MCF 10A (cell line): ENCODE data around the gene PHLDB2. TPM values are rescaled to one million over a fixed set of nuclear protein-coding genes. Genes with fewer than 3 reads are reported as not detected.
A peak's percentile ranks its signal among the peaks of the same experiment; 100 is the strongest.

Experiments
- BruUV-seq: library from RNA; stranded (reverse); fragments of 400-500 nt; replicated peaks from 2 replicates; lab custom pipeline; 2021; lab: Mats Ljungman, UMichigan
- CTCF ChIA-PET: fragments of 300-600 bp; sonication (Branson Sonifier 250); formaldehyde crosslinking; extraction: SDS; loops from one replicate; lab custom pipeline; 2021; ENCODE audit warnings: antibody characterized with exemption, inconsistent platforms; lab: Yijun Ruan, JAX
- POLR2A ChIA-PET: fragments of 300-600, 350-650 bp; sonication (Branson Sonifier 250); formaldehyde crosslinking; extraction: SDS; loops from one replicate; lab custom pipeline; 2020; ENCODE audit warnings: antibody characterized with exemption, inconsistent platforms; lab: Yijun Ruan, JAX
- DNase-seq: peaks from one replicate; pipeline ENCODE4 v3.0.0-alpha.2; 2018; ENCODE audit not compliant: unreplicated experiment
- H3K27ac Mint-ChIP-seq: one replicate; pipeline ENCODE4 v1.8.0; 2022; ENCODE audit warnings: mild to moderate bottlenecking, low read depth, mixed read lengths; ENCODE audit not compliant: unreplicated experiment
- H3K27me3 Mint-ChIP-seq: one replicate; pipeline ENCODE4 v1.8.0; 2022; ENCODE audit warnings: mixed read lengths; ENCODE audit not compliant: insufficient read depth, unreplicated experiment
- H3K36me3 Mint-ChIP-seq: one replicate; pipeline ENCODE4 v1.8.0; 2022; ENCODE audit warnings: mild to moderate bottlenecking, moderate library complexity, mixed read lengths; ENCODE audit not compliant: insufficient read depth, unreplicated experiment
- H3K4me1 Mint-ChIP-seq: one replicate; pipeline ENCODE4 v1.8.0; 2022; ENCODE audit warnings: mixed read lengths; ENCODE audit not compliant: insufficient read depth, unreplicated experiment
- H3K4me3 Mint-ChIP-seq: one replicate; pipeline ENCODE4 v1.8.0; 2022; ENCODE audit warnings: mild to moderate bottlenecking, moderate library complexity, mixed read lengths; ENCODE audit not compliant: unreplicated experiment
- H3K9me3 Mint-ChIP-seq: one replicate; pipeline ENCODE4 v1.8.0; 2022; ENCODE audit warnings: mixed read lengths; ENCODE audit not compliant: unreplicated experiment
- CTCF ChIP-seq: fragments of 200-600 bp; IDR thresholded peaks from one replicate; pipeline ENCODE4 v1.8.0; 2022; ENCODE audit warnings: antibody characterized with exemption, mild to moderate bottlenecking; ENCODE audit not compliant: unreplicated experiment
- intact Hi-C: fragments of 100-400 bp; cut with micrococcal nuclease; formaldehyde crosslinking; loops from 2 replicates; pipeline ENCODE4 v1.14.1; 2022
- total RNA-seq: library from RNA; stranded (reverse); gene quantifications from 2 replicates; pipeline ENCODE4 v1.2.3, GENCODE V29; 2022

Gene PHLDB2
- total RNA-seq, 1 experiment from 2014 or later = 109 TPM

GRCh38 chr3:111867889-111868426, 8.9 kb downstream of the PHLDB2 start:
- H3K27me3 Mint-ChIP-seq = no peaks in the 10 kb centered on the region
- no TSS peak for BruUV-seq
- ChIA-PET CTCF (interaction anchor here (0.6 to 12.6 kb wide), 9 partner anchors 17 to 204 kb away, joined by 3 to 371 read pairs (median 3); no protein-coding TSS in a partner anchor), POLR2A (interaction anchor here (0.6 to 11.3 kb wide), 9 partner anchors 8 to 278 kb away, joined by 3 to 245 read pairs (median 3); partner anchors contain the start of gene PHLDB2)
- H3K4me3 Mint-ChIP-seq = no peak overlapping the region
- intact Hi-C loops = no loop called here
- no peak overlapping the region for H3K27ac Mint-ChIP-seq
- no peak for DNase-seq
- no peak for TF ChIP-seq CTCF
- H3K36me3 Mint-ChIP-seq = peaks cover 42% of the 10 kb centered on the region
- peaks cover 68% of the 10 kb centered on the region for H3K4me1 Mint-ChIP-seq
- H3K9me3 Mint-ChIP-seq = no peaks in the 10 kb centered on the region

GRCh38 chr3:111870620-111871019, 11.6 kb downstream of the PHLDB2 start:
- DNase-seq = no peak
- H3K27ac Mint-ChIP-seq = no peak overlapping the region
- H3K36me3 Mint-ChIP-seq = peaks cover 63% of the 10 kb centered on the region
- no peaks in the 10 kb centered on the region for H3K27me3 Mint-ChIP-seq
- peaks cover 56% of the 10 kb centered on the region for H3K4me1 Mint-ChIP-seq
- no peaks in the 10 kb centered on the region for H3K9me3 Mint-ChIP-seq
- TF ChIP-seq CTCF = no peak
- no TSS peak for BruUV-seq
- POLR2A ChIA-PET = interaction anchor here (0.6 to 1.4 kb wide), 4 partner anchors 10 to 55 kb away, joined by 3 to 8 read pairs (median 5); partner anchors contain the start of gene PHLDB2
- intact Hi-C loops = no loop called here
- no peak overlapping the region for H3K4me3 Mint-ChIP-seq
- CTCF ChIA-PET = interaction anchor here (0.6 to 1.0 kb wide), 3 partner anchors 13 to 110 kb away, joined by 3 read pairs; no protein-coding TSS in a partner anchor

GRCh38 chr3:111871809-111872623, 13.0 kb downstream of the PHLDB2 start:
- POLR2A ChIA-PET = interaction anchor here (1.2 to 1.5 kb wide), 2 partner anchors 12 to 27 kb away, joined by 3 to 5 read pairs; no protein-coding TSS in a partner anchor
- Mint-ChIP-seq H3K4me1 (peaks cover 47% of the 10 kb centered on the region), H3K9me3 (no peaks in the 10 kb centered on the region), H3K27ac (peak overlapping the region; percentile 6), H3K4me3 (no peak overlapping the region), H3K27me3 (no peaks in the 10 kb centered on the region), H3K36me3 (peaks cover 71% of the 10 kb centered on the region)
- BruUV-seq = no TSS peak
- no peak for TF ChIP-seq CTCF
- no peak for DNase-seq
- CTCF ChIA-PET = interaction anchor here (1.0 to 1.2 kb wide), 3 partner anchors 8 to 20 kb away, joined by 4 to 6 read pairs (median 4); no protein-coding TSS in a partner anchor
- intact Hi-C loops = no loop called here

GRCh38 chr3:111872979-111873378, 13.9 kb downstream of the PHLDB2 start:
- Mint-ChIP-seq H3K27ac (no peak overlapping the region), H3K4me3 (no peak overlapping the region), H3K27me3 (no peaks in the 10 kb centered on the region), H3K36me3 (peaks cover 79% of the 10 kb centered on the region), H3K9me3 (no peaks in the 10 kb centered on the region), H3K4me1 (peaks cover 45% of the 10 kb centered on the region)
- ChIA-PET POLR2A (interaction anchor here (1.2 to 1.7 kb wide), 3 partner anchors 13 to 31 kb away, joined by 3 to 5 read pairs (median 4); no protein-coding TSS in a partner anchor), CTCF (interaction anchor here (0.7 to 3.3 kb wide), 7 partner anchors 9 to 156 kb away, joined by 3 to 13 read pairs (median 4); no protein-coding TSS in a partner anchor)
- intact Hi-C loops = no loop called here
- DNase-seq = no peak
- no TSS peak for BruUV-seq
- no peak for TF ChIP-seq CTCF
